Skin of body (tissue), 2 donors: ENCODE results near the gene ZNF69. TPM values are rescaled to one million over a fixed set of nuclear protein-coding genes. Genes with fewer than 3 reads are reported as not detected.
"Not testable (repeated sequence)": the region's sequence is repeated elsewhere in the genome, so short reads cannot be mapped to it uniquely, and the experiment has no call there.

Experiments used
- DNase-seq: peaks from one replicate; lab custom pipeline; 2025; lab: John Stamatoyannopoulos, UW
- total RNA-seq: library from RNA; depleted of rRNA; stranded (reverse); fragments of >200 nt; gene quantifications from one replicate; pipeline ENCODE4 v1.2.3, GENCODE V29; 2014

ZNF69 gene
- 6.5 TPM for total RNA-seq

DNA sequence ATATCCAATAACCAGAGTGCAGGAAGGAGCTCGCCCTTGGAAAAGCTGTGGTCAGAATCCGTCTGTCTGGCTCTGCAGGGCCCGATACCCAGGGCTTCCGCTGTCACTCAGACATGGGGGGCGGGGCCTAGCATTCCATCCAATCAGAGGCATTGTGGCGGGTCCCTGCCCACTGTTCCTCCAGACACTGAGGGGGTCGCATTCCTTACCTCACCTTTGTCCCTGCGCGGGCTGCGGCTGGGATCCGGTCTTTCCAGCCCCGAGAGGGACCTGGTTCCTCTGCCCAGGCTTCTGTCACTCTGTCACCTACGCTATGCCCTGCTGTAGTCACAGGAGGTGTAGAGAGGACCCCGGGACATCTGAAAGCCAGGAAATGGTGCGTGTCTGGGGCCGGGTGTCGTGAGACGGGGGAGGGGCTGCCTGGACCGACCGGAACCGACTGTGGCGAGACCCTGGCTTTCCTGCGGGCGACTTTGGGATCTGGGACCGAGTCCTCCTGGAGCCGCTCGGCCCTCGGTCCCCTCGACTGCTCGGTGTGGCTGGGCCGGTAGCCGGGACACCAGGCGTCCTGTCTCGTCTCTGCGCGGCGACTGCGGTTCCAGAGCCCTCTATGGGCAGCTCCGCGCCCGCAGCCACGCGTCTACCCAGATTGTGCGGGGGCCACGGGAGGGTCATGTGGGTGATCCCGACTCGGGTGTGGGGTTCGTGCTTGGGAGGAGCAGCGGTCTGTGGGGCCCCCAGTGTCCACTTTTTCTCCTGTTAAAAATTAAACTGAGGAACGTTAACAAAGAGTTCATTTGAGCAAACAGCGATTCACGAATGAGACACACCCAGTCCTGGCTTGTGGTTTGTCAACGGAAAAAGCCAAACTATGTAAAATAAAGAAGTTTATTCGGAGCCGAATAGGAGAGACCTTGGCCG is at the start of gene ZNF69:
Gene ZNF69 (plus strand): TSS at position 172 of the 921 bp plus-strand sequence. CDS start 142 bp downstream, at position 314.
- peak; percentile 26 for DNase-seq

DNA sequence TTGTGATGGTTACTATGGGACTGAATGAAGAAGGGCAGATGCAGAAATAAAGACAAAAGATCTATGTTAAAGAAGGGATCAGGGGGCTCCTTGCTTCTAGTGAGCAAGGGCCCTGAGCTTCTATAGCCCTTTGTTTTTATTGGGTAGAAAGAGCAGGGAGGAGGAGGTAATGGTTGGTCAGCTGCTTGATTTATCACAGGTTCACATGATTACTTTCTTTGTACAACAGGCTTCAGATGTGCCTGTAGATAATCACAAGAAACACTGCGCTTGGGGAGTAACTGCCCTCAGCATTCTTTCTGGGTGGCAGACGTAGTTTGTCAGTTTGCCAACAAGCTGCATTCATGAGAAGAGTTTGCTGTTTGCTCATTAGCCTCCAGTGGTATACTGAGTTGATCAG is 43.9 kb upstream of the ZNF69 start:
- DNase-seq: no peak

DNA sequence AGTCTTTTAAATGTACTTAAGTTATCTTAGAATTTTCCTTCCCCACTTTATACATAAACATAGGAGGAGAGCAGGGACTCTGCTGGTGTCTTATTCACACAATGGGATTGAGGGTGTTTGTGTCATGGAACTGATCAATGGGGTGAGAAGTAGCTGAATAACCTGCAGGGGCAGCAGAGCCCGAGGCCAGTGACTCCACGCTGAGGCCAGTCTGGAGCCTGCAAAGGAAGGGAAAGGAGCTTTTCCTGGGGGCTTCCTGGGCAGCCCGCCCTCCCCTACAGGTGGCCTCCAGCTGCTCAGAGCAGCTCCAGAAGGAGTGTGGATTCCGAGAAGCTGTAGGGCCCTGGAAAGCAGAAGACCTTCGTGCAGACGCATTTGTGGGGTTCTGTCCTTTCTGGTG is 40.0 kb upstream of the ZNF69 start:
- DNase-seq: not testable (repeated sequence)

DNA sequence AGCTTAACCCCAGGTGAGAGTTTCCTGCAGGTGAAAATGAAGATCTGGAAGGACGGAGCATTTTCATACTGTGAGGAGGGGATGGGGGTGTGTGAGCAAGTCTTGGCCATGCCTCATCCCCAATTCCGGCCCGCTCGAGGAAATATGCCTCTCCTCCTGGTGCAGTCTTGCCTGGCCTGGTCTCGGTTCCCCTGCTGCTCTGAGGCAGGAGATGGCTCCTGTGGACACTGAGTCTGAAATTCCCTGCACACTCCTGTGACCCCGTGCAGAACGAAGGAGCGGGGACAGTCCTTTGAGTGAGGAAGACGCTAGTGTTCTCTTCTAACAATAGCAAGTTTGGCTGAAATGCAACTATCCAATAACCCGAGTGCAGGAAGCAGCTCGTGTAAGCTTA is 39.4 kb upstream of the ZNF69 start:
- no peak for DNase-seq

DNA sequence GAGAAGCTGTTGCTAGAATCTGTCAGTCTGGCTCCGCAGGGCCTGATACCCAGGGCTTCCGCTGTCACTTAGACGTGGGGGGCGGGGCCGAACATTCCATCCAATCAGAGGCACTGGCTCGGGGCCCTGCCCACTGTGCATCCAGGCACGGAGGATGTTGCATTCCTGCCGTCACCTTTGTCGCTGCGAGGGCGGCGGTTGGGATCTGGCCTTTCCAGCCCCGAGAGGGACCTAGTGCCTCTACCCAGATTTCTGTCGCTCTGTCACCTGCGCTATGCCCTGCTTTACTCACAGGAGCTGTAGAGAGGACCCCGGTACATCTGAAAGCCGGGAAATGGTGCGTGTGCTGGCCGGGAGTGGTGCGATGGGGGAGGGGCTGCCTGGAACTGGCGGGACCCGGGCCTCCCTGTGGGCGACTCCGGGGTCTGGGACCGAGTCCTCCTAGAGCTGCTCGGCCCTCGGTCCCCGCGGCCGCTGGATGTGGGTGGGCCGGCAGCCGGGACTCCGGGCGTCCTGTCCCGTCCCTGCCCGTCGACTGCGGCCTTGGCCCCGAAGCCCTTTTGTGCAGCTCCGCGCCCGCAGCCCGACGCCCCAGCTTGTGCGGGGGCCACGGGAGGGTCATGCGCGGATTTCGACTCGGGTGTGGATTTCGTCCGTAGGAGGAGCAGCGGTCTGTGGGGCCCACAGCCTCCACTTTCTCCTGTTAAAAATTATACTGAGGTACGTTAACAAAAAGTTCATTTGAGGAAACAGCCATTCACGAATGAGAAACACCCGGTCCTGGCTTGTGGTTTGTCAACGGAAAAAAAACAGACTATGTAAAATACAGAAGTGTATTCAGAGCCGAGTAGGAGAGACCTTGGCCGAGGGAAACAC is 38.8 kb upstream of the ZNF69 start, which contains the start of gene ZNF439:
Gene ZNF439 (plus strand): TSS at position 133 of the 876 bp plus-strand sequence. CDS start 142 bp downstream, at position 275.
- peak; percentile 51 for DNase-seq

DNA sequence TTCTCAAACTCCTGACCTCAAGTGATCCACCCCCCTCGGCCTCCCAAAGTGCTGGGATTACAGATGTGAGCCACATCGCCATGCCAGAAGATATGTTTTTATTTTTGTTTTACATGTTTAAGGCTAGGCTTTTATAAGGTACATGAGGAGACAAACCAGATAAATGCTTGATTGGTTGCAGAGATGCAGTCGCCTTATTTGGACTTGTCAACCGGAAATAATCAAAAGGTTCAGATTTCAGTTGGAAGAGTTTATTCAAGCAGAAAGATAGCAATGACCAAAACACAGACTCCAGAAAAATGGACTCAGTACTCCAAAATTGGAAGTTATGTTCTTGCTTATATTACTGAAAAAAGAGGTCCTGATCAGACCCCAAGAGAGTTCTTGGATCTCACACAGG is 37.3 kb upstream of the ZNF69 start:
- DNase-seq: not testable (repeated sequence)

DNA sequence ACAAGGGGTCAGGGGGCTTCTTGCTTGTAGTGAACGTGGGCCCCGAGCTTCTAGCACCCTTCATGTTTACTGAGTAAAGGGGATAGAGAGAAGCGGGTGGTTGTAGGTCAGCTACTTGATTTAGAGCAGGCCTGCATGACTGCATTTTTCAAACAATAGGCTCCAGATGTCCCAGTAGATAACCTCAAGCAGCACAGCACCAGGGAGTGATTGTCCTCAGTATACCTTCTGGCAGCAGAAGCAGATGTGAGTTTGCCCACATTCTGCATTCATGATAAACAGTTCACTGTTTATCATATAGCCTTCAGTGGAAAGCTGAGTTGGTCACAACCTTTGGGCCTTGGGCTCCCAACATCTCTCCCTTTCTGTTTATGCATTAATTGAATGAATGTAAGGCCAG is 34.2 kb upstream of the ZNF69 start:
- no peak for DNase-seq

DNA sequence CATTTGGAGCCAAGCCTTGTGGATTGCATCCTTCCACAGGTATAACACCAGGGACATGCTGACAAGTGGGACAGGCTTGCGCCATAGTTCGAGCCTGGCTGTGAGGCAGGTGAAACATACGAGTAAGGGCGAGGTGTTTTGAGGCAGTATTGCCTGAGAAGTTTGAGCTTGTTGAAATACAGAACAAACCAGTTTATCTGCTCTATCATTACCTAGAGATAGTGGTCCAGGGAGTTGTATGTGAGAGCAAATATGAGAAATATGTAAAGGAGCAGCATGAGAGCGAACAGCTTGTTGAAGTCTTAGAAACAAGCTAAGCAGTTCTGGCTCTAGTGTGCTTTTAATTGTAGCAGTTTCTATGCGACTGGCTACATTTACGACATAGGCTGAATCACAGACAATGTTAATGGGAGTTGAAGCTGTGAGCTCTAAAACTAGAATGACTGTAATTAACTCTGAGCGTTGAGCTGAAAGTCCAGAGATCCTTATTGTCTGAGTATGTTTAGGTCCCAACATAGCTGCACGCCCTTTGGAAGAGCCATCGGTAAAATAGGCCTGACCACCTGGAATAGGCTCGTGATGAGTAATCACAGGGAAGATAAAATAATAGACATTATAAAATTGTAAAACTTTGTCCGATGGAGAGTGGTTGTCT is 30.9 kb upstream of the ZNF69 start:
- no peak for DNase-seq

DNA sequence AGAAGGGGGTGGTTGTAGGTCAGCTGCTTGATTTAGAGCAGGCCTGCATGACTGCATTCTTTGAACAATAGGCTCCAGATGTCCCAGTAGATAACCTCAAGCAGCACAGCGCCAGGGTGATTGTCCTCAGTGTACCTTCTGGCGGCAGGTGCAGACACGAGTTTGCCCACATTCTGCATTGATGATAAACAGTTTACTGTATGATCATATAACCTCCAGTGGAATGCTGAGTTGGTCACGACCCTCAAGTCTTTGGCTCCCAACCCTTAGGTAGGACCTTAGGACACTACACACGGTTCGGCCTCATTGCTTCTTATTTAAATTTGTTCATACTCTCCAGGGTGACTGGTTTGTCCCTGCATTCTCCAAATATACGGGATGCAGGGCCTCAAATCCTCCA is 26.9 kb upstream of the ZNF69 start:
- no peak for DNase-seq

DNA sequence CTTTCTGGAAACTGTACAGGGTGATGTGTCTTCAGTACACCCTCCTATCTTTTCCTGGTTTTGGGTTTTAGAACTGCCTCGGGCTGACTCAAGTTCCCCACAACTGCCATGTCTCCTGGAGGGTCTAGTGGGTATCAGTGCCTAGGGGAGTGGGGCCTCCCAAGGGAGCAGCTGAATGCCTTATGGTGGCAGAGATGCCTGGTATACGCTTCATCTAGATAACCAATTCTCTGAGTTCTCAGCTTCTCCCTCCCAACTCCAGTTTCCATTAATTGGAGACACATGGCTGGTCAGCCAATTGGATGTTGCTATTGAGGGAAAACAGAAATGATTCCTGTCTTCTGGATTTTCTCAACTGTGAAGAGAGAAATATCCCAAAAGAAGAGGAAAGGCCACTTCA is 26.3 kb upstream of the ZNF69 start:
- no peak for DNase-seq

DNA sequence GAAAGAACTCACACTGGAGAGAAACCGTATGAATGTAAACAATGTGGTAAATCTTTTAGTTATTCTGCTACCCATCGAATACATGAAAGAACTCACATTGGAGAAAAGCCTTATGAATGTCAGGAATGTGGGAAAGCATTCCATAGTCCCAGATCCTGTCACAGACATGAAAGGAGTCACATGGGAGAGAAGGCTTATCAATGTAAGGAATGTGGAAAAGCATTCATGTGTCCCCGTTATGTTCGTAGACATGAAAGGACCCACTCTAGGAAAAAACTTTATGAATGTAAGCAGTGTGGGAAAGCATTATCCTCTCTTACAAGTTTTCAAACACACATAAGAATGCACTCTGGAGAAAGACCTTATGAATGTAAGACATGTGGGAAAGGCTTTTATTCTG is 19.8 kb upstream of the ZNF69 start:
- not testable (repeated sequence) for DNase-seq

DNA sequence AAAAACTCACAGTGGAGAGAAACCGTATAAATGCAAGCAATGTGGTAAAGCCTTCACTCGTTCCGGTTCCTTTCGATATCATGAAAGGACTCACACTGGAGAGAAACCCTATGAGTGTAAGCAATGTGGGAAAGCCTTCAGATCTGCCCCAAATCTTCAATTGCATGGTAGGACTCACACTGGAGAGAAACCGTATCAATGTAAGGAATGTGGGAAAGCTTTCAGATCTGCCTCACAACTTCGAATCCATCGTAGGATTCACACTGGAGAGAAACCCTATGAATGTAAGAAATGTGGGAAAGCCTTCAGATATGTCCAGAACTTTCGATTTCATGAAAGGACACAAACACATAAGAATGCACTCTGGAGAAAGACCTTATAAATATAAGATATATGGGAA is 19.4 kb upstream of the ZNF69 start:
- no peak for DNase-seq

DNA sequence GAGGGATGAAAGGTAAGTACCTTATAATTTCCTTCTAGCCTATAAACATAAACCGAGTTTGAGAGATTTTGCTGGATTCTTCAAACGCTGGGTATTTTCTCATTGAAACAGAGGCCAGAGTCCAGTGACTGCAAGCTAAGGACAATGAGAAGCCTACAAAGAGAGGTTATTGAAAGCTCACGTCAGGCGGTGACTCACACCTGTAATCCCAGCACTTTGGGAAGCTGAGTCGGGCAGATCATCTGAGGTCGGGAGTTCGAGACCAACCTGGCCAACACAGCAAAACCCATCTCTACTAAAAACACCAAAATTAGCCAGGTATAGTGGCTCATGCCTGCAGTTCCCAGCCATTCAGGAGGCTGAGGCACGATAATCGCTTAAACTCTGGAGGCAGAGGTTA is 15.0 kb upstream of the ZNF69 start:
- DNase-seq: no peak

DNA sequence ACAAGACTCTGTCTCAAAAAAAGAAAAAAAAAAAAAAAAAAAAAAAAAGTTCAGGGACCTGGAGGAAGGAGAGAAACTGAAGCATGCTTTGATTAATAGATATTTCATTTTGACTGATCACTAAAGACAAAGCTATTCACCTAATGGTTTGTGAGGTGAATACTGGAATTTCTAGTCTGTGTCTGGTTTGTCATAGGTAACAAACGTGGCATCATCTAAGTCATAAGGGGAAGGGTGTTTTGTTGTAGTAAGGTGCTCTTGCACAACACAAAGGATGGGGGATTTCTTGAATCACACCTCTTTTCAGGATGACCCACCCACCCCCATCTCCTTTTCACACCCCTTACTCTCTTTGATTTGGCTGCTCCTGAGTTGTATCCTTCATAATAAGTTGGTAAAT is 13.8 kb upstream of the ZNF69 start:
- DNase-seq: no peak

DNA sequence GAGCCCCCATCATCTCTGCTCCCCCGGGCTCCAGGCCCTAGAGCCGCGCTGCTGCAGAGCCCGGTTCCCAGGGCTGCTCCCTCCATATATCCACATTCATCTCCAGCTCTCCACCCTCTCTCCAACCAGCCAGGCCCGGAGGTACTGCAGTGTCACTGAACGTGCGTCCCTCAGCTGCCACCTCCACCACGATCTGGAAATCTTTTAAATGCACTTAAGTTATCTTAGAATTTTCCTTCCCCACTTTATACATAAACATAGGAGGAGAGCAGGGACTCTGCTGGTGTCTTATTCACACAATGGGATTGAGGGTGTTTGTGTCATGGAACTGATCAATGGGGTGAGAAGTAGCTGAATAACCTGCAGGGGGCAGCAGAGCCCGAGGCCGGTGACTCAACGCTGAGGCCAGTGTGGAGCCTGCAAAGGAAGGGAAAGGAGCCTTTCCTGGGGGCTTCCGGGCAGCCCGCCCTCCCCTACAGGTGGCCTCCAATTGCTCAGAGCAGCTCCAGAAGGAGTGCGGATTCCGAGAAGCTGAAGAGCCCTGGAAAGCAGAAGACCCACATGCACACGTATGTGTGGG is 7.8 kb upstream of the ZNF69 start:
- DNase-seq: not testable (repeated sequence)

DNA sequence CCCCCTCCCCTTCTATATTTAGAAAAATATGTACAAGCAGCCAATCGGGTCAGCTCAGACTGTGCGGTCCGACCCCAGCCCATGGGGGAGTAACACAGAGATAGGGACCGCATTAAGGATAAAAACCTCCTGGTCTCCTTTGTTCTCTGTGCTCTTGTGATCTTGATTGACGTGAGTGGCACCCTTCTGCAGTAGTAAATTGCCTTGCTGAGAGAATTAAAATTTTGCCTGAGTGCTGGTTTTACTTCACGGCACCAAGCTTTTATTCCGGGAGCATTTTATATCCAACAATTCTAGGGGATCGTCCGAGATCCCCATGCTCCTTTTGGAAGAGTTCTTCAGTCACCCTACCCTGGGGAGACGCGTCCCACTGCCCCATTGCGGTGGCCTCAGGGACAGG is 7.0 kb upstream of the ZNF69 start:
- no peak for DNase-seq

DNA sequence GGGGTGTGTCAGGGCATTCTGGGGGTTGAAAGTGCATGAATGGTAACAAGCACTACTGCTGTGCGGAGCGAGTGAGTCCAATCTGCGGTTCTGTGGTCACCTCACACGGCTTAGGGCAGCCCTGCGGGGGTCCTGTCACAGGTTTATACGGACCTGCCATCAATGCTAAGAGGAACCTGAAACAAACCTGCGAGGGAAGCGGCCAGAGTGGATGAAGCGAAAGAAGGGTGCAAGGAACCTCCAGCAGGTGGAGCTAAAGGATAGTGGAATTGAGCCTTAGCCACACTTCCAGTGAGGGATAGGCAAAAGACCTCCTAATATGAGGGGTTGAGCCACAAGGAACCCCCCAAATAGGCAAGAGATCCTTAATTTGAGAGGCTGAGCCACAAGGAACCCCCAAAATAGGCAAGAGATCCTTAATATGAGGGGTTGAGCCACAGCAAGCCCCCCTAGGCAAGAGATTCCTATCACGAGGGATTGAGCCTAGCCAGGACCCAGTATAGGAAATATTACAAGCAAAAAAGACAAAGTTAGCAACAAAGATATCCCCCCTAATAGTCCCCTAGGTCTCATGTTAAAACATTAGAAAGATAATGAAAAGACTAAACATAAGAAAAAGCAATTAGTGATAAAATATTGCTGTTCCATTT is 6.3 kb upstream of the ZNF69 start:
- DNase-seq: no peak

DNA sequence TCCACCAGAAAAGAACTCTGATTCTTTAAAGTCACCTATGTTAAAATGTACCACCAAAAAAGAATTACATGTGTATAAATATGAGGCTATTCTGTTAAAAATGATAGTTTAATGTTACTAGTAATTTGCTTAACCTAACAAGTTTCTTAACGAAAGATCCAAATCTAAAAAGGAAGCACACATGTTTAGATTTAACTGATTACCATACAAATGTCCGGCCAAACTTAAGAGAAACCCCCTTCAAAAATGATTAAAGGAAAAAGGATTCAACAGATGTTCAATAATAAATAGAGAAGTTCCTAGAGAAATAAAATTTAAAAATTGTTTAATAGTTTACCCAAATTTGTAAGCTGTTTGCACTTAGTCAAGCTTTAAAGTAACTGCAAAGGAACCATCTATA is 5.0 kb upstream of the ZNF69 start:
- DNase-seq: no peak

DNA sequence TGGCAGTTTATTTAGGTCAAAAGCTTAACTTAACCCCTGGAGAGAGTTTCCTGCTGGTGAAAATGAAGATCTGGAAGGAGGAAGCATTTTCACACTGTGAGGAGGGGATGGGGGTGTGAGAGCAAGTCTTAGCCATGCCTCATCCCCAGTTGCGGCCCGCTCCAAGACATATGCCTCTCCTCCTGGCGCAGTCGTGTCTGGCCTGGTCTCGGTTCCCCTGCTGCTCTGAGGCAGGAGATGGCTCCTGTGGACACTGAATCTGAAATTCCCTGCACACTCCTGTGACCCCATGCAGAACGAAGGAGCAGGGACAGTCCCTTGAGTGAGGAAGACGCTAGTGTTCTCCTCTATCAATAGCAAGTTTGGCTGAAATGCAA is 360 bp upstream of the ZNF69 start:
- DNase-seq: no peak

DNA sequence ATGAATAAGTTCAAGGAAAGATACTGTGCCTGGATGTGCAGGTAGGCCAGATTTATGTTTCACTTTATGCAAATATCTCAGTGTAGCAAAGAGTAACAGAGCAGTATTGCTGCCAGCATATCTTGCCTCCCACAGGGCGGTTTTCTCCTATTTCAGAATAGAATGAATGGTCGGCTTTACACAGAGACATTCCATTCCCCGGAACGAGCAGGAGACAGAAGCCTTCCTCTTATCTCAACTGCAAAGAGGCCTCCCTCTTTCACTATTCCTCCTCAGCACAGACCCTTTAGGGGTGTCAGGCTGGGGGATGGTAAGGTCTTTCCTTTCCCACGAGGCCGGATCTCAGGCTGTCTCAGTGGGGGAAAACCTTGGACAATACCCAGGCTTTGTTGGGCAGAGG is 2.3 kb downstream of the ZNF69 start:
- not testable (repeated sequence) for DNase-seq

DNA sequence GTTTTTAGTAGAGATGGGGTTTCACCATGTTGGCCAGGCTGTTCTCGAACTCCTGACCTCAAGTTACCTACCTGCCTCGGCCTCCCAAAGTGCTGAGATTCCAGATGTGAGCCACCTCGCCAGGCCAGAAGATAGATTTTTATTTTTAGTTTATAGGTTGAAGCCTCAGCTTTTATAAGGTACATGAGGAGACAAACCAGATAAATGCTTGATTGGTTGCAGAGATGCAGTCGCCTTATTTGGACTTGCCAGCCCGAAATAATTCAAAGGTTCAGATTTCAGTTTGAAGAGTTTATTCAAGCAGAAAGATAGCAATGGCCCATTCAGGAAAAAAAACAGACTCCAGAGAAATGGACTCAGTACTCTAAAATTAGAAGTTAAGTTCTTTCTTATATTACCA is 3.1 kb downstream of the ZNF69 start:
- DNase-seq: no peak
